Measurements from ENCODE around the gene NRROS.

Gene NRROS

GRCh38 chr3:196654006-196654734 lies 14.7 kb downstream of the NRROS start:
- Histone ChIP-seq H3K4me3 (ENCODE audit: low read length) (no peak overlapping the region), H3K79me2 (ENCODE audit: low read length) (peaks cover 71% of the 10 kb centered on the region), H3K36me3 (replicated peaks; ENCODE audit: insufficient read depth, low read length) (peaks cover 30% of the 10 kb centered on the region), H2AFZ (ENCODE audit: low read length) (no peak overlapping the region), H3K9ac (ENCODE audit: low read length) (no peak overlapping the region), H3K27me3 (replicated peaks; ENCODE audit: insufficient read depth, low read length) (no peaks in the 10 kb centered on the region), H3K9me3 (replicated peaks; ENCODE audit: insufficient read depth, low read length) (no peaks in the 10 kb centered on the region), H3K27ac (ENCODE audit: low read length) (no peak overlapping the region), H3K4me2 (ENCODE audit: low read depth, low read length) (no peak overlapping the region), H3K4me1 (ENCODE audit: low read length) (no peaks in the 10 kb centered on the region), H3K9me2 (replicated peaks; ENCODE audit: insufficient read depth, low read length) (no peaks in the 10 kb centered on the region), H4K20me1 (ENCODE audit: insufficient read depth, low read length) (peaks cover 45% of the 10 kb centered on the region), H3F3A (ENCODE audit: insufficient read depth, low read length) (no peaks in the 10 kb centered on the region)
- no peak for DNase-seq
- no peak for TF ChIP-seq EZH2 (optimal IDR thresholded peaks at IDR 0.05; ENCODE audit: low read depth, low read length)
- TF ChIP-seq CTCF (IDR thresholded peaks at IDR 0.05; ENCODE audit: low read length), result no peak
- no peak for TF ChIP-seq EZH2phosphoT487 (IDR thresholded peaks at IDR 0.05; ENCODE audit: low read length)

- no peaks in the 10 kb centered on the region for H3K27me3 ChIP-seq (replicated peaks; ENCODE audit: insufficient read depth, low read length)
- no peaks in the 10 kb centered on the region for H3K9me3 ChIP-seq (replicated peaks; ENCODE audit: insufficient read depth, low read length)
- H3K4me2 ChIP-seq (ENCODE audit: low read depth, low read length), result no peak overlapping the region
- TF ChIP-seq EZH2 (optimal IDR thresholded peaks at IDR 0.05; ENCODE audit: low read depth, low read length) (no peak), CTCF (IDR thresholded peaks at IDR 0.05; ENCODE audit: low read length) (no peak), EZH2phosphoT487 (IDR thresholded peaks at IDR 0.05; ENCODE audit: low read length) (no peak)
- H3K27ac ChIP-seq (ENCODE audit: low read length), result no peak overlapping the region
- no peak overlapping the region for H3K4me3 ChIP-seq (ENCODE audit: low read length)
- no peaks in the 10 kb centered on the region for H3K9me2 ChIP-seq (replicated peaks; ENCODE audit: insufficient read depth, low read length)
- no peak for DNase-seq
- peaks cover 69% of the 10 kb centered on the region for H3K79me2 ChIP-seq (ENCODE audit: low read length)
- no peaks in the 10 kb centered on the region for H3K4me1 ChIP-seq (ENCODE audit: low read length)
- no peaks in the 10 kb centered on the region for H3F3A ChIP-seq (ENCODE audit: insufficient read depth, low read length)
- H3K9ac ChIP-seq (ENCODE audit: low read length), result no peak overlapping the region
- H3K36me3 ChIP-seq (replicated peaks; ENCODE audit: insufficient read depth, low read length), result peaks cover 30% of the 10 kb centered on the region
- H2AFZ ChIP-seq (ENCODE audit: low read length), result no peak overlapping the region
- H4K20me1 ChIP-seq (ENCODE audit: insufficient read depth, low read length), result peaks cover 43% of the 10 kb centered on the region
These were observed 15.2 kb downstream of the NRROS start for GRCh38 chr3:196654735-196655090.

GRCh38 chr3:196655496-196655895 lies 16.0 kb downstream of the NRROS start:
- peaks cover 38% of the 10 kb centered on the region for H4K20me1 ChIP-seq (ENCODE audit: insufficient read depth, low read length)
- DNase-seq, result no peak
- H3K27me3 ChIP-seq (replicated peaks; ENCODE audit: insufficient read depth, low read length), result no peaks in the 10 kb centered on the region
- H3K36me3 ChIP-seq (replicated peaks; ENCODE audit: insufficient read depth, low read length), result peaks cover 36% of the 10 kb centered on the region
- no peak for TF ChIP-seq CTCF (IDR thresholded peaks at IDR 0.05; ENCODE audit: low read length)
- TF ChIP-seq EZH2 (optimal IDR thresholded peaks at IDR 0.05; ENCODE audit: low read depth, low read length), result no peak
- no peak for TF ChIP-seq EZH2phosphoT487 (IDR thresholded peaks at IDR 0.05; ENCODE audit: low read length)
- no peak overlapping the region for H3K9ac ChIP-seq (ENCODE audit: low read length)
- no peaks in the 10 kb centered on the region for H3K9me2 ChIP-seq (replicated peaks; ENCODE audit: insufficient read depth, low read length)
- H3K79me2 ChIP-seq (ENCODE audit: low read length), result peaks cover 69% of the 10 kb centered on the region
- no peak overlapping the region for H3K4me2 ChIP-seq (ENCODE audit: low read depth, low read length)
- no peak overlapping the region for H2AFZ ChIP-seq (ENCODE audit: low read length)
- H3F3A ChIP-seq (ENCODE audit: insufficient read depth, low read length), result no peaks in the 10 kb centered on the region
- H3K4me3 ChIP-seq (ENCODE audit: low read length), result no peak overlapping the region
- no peak overlapping the region for H3K27ac ChIP-seq (ENCODE audit: low read length)
- no peaks in the 10 kb centered on the region for H3K4me1 ChIP-seq (ENCODE audit: low read length)
- H3K9me3 ChIP-seq (replicated peaks; ENCODE audit: insufficient read depth, low read length), result no peaks in the 10 kb centered on the region

Data from MM.1S (cell line).